Measurements from ENCODE around the gene USP53.
"Not testable (repeated sequence)": the region's sequence is repeated elsewhere in the genome, so short reads cannot be mapped to it uniquely, and the experiment has no call there.

The USP53 gene

DNA sequence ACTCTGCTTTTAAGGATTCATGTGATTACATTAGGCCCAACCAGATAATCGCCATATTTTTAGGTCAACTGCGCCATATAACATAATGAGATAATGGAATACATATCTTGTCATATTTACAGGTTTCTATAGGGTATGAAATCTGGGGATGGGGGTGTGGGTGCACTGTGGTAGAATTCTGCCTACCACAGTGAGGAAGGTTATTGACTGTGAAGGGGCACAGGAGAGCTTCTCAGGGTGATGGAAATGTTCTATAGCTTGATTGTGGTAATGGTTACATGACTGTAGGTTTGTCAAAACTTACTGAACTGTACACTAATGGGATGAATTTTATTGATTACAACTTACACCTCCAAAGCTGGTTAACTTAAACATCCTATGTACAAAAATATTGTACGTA is 15.9 kb downstream of the USP53 start:
- DNase-seq (ENCODE audit: low read depth in 2 of 2) = no peak

DNA sequence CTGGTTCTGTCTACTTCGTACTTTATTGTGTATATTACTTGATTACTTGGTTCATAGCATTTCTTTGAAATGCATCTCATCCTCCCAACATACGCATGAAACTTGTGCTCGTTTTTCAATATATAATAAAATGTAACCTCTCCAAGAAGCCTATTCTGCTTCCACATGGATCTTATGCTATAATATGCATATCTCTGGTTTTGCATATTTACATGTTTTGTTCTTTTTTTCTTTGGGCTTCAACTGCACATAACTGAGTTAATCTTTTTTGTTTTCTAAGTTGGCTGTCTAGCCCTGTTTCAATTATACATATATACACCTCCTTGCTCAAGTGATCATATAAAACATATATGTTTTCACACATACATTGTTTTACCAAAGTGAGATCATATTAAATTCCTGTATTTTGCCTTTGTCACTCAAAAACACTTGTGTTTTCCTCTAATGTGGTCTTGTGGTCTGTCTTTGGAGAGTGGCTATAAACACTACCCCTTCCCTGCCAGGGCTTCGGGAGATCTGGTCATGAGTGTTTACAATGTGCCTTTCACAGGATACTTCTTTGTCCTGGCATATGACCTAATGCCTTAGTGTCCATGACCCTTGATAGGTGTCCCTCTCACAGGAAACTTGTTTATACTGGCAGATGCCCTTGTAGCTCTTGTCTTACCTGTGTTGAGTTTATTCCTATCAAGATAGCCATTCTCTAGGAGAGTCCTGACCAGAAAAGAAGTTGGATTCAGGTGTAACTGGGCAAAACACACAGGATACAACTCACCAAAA is 17.6 kb downstream of the USP53 start:
- no peak for DNase-seq (ENCODE audit: low read depth in 2 of 2)

DNA sequence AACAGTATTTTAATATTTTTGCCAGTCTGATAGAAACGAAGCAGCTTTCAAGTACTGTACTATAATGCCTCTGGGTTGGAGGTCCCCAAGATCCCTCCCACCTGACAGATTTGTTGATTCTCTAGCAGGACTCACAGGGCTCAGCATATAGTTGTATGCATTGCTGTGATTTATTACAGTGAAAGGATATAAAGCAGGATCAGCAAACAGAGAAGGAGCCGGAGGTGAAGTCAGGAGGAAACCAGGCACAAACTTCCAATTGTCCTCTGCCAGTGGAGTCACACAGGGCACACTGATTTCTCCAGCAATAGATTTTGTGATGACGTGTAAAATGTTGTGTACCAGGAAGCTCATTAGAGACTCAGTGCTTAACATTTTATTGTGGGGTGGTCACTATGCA is 19.0 kb downstream of the USP53 start:
- DNase-seq (ENCODE audit: low read depth in 2 of 2) = no peak

DNA sequence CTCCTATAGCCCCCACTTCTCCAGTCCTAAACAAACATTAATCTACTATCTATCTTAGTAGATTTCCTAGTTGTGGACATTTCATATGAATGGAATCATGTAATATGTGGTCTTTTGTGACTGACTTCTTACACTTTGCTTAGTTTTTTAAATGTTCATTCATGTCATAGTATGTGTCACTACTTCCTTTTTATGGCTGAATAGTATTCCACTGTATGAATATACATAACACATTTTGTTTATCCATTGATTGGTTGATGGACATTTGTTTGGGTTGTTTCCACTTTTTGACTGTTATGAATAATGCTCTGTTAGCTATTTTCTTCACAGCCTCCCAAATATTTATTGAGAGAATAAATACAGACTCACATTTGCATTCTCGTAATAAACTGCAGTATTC is 19.8 kb downstream of the USP53 start:
- no peak for DNase-seq (ENCODE audit: low read depth in 2 of 2)

DNA sequence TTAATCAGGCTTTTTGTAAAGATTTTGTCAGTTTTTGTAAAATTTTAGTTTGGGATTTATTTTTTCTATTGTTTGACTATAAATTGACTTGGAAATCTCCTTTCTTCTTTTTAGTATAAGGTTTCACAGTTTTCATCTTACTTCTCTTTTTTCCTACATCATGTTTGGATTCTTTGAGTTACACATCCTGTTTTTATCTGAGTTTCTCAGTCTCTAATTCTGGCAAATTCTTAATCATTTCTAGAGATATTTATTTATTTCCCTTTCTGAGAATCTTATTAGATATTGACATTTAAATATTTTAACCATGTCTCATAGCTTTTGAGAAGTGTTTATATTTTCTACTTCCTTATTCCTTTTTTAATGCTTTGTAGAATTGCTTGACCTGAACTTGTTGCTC is 20.7 kb downstream of the USP53 start:
- no peak for DNase-seq (ENCODE audit: low read depth in 2 of 2)

DNA sequence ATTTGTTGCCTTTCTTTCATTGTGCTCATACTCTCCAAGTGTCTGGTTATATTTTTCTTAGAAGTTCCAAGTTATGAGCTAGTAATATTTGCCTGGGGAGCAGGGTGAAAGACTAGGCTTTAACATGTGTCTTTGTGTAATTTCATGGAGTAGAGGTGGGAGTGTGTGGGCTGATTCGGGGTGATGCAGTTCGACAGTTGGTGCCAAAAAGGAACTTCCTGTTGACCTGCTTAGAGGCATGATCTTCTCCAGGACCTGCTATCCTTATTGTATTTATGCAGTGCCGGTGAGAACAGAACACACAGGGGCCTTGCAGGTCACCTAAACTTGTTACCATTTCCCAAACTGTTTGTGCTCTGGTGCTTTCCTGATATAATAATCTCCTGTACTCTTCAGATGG is 21.2 kb downstream of the USP53 start:
- no peak for DNase-seq (ENCODE audit: low read depth in 2 of 2)

DNA sequence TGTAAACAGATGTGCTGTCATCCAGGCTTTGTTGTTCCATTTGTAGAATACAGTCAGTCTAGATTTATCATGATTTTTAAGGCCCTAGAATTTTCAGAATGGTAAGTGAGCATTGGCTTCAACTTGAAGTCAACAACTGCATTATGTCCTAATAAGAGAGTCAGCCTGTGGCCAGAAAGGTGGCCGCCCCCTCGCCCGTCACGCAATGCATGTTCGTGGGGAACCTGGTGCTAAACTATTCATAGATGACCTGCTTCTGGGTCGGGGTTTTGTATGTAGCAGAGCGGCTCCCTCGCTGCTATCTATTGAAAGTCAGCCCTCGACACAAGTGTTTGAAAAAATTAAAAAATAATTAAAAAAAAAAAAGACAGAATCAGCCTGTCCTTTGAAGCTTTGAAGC is 24.7 kb downstream of the USP53 start:
- no peak for DNase-seq (ENCODE audit: low read depth in 2 of 2)

DNA sequence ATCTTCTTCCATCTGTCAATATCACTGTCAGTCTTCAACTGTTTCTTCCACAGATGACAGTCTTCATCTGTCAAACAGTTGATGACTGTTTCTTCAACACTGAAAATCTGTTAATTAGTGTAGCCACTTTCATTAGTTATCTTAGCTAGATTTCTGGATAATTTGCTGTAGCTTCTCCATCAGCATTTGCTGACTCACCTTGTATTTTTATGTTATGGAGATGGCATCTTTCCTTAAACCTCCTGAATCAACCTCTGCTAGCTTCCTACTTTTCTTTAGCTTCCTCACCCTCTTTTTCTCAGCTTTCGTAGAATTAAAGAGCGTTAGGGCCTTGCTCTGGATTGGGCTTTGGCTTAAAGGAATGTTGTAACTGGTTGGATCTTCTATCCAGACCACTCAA is 25.1 kb downstream of the USP53 start:
- DNase-seq (ENCODE audit: low read depth in 2 of 2) = no peak

DNA sequence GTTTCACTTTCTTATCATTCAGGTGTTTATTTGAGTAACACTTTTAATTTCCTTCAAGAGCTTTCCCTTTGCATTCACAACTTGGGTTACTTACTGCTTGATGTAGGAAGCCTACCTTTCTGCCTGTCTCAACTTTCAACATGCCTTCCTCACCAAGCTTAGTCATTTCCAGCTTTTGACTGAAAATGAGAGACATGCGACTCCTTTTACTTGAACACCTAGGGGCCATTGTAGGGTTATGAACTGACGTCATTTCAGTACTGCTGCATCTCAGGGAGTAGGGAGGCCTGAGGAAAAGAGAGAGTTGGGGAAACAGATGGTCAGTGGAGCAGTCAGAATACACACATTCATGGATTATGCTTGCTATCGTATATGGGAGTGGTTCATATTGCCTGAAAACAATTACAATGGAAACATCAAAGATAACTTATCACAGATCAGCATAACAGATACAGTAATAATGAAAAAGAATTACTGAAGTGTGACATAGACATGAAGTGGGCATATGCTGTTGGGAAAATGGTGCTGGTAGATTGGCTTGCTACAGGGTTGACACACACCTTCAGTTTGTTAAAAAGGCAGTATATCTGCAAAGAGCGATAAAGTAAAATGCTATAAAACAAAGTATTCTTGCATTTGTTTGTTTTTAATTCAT is 25.7 kb downstream of the USP53 start:
- DNase-seq (ENCODE audit: low read depth in 2 of 2) = no peak

DNA sequence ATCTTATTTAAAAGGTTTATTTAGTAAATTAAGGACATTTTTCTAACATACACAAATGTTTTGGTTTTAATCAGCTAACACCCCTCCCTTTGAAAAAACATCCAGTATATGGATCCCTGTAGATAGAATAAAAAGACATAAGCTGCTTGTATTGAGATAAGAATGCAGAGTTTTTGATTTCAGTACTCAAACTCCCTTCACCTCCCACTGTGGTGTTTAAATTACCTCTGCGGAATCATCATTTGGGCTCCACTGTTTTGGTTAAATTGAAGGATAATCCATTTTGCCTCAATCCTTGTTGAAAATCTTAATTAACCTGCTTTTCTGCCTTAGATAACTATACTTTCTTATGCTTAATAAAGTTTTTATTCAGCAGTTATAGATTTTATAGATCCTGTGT is 27.6 kb downstream of the USP53 start:
- no peak for DNase-seq (ENCODE audit: low read depth in 2 of 2)

DNA sequence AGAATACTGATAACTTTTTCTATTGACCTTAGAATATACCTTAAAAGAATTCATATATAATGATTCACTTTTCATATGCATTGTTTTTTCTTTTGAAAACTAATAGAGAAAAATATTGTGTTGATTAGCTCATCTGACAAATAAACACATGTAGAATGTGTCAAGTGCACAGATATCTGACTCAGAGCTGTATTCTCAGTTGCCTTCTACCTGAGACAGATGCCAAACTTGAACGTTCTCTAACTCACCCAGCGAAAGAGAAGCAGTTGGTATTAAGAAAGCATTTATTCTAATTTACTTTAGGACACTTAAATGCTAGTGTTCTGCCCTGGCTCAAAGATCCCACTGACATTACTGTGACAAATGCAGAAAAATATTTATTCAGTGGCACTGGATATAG is 28.1 kb downstream of the USP53 start:
- no peak for DNase-seq (ENCODE audit: low read depth in 2 of 2)

DNA sequence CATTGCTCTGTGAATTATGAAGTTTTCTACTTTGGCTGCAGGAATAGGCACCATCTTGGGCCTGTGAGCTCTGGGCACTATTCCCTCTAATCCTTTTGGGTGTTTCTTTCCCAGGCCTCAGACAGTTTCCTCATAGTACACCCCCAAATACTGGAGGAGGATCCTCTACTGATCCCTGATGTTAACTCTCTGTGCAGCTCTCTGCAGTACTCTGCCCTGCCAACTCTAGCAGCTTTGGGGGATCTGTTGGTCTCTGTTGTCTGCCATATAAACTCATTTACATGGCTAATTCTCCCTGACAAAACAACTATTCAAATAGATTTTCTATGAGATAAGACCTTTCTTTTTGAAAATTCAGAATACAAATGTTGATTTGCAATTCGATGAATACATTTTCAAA is 29.9 kb downstream of the USP53 start:
- no peak for DNase-seq (ENCODE audit: low read depth in 2 of 2)

DNA sequence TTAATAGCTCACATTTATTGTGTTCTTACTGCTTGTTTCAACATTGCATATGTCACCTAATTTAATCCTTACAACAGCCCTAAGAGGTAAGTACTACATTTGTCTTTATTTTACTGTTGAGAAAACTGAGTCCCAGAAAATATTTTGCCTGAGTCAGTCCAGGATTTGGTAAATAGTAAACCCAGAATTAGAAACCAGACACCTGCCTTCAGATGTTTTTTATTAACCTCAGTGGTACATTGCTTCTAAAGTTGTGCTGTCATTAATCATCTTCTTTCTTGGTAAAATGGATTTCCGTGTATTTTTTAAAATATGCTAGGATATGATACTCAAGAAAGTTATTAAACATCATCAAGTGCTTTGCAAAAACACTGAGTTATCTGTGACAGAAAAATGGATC is 31.4 kb downstream of the USP53 start:
- DNase-seq (ENCODE audit: low read depth in 2 of 2) = no peak

DNA sequence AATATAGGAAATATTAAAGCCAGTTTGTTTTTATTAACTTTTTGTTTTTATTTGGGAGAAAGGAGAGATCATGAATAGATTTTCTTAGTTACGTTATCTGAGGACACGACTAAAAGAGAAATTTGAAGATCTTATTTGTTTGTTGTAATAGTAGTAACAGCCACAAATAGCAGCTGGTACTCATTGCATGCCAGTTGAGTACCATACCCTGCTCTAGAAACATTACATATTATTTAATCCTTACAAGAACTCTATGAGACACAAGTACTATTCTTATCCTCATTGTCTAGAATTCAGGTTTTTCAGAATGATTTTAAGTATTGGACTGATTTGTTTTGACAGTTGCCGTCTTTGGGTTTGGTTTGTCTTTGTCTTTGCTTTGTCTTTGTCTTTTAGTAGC is 31.8 kb downstream of the USP53 start:
- no peak for DNase-seq (ENCODE audit: low read depth in 2 of 2)

DNA sequence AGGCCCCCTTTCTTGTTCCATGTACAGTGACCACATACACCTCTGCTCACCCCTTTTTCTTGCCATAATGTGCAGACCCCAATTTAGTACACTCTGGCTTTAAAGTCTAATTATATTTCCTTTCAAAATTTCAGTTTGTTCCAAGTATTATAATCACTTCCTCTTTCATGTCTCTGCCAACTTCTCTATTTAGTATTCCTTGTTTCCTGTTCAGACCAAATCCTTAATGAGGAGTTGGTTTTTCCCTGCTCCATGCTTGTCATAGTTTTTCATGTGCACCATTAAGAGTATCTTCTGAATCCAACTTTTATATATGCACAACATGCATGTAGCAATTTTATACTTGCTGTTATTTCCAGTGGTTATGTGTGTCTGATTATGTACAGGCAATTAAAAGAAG is 32.3 kb downstream of the USP53 start:
- no peak for DNase-seq (ENCODE audit: low read depth in 2 of 2)

DNA sequence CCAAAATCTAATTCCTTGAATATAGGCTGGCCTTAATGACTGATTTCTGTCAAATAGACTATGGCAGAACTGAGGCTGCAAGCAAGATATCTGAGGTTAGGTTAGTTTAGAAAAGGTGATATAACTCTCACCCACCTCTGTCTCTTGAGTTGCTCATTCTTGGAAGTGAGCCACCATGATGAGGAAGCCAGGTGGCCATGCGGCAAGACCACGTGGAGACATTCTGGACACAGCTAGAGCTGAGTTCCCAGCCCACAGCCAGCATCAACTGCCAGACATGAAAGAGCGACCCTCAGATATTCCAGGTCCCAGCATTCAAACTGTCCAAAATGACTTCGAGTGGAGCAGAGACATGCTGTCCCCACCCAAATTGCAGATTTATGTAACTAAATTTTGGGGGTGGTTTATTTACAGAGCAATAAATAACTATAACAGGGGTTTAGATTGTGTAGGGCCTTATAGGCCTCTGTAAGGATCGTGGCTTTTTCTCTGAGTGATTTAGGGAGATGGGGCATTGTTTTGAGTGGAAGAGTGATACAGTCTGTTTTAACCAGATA is 33.7 kb downstream of the USP53 start:
- no peak for DNase-seq (ENCODE audit: low read depth in 2 of 2)

DNA sequence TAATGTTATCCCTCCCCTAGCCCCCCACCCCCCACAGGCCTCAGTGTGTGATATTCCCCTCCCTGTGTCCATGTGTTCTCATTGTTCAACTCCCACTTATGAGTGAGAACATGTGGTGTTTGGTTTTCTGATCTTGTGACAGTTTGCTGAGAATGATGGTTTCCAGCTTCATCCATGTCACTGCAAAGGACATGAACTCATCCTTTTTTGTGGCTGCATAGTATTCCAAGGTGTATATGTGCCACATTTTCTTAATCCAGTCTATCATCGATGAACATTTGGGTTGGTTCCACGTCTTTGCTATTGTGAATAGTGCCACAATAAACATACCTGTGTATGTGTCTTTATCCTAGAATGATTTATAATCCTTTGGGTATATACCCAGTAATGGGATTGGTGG is 38.5 kb downstream of the USP53 start:
- DNase-seq (ENCODE audit: low read depth in 2 of 2) = not testable (repeated sequence)

DNA sequence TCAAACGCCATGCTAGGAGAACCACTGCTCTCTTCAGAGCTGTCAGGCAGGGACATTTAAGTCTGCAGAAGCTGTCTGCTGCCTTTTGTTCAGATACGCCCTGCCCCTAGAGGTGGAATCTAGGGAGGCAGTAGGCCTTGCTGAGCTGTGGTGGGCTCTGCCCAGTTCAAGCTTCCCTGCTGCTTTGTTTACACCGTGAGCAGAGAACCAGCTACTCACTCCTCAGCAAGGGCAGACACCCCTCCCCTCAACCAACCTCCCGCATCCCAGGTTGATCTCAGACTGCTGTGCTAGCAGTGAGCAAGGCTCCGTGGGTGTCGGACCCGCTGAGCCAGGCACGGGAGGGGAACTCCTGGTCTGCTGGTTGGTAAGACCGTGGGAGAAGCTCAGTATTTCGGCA is 42.7 kb downstream of the USP53 start:
- DNase-seq (ENCODE audit: low read depth in 2 of 2) = not testable (repeated sequence)

DNA sequence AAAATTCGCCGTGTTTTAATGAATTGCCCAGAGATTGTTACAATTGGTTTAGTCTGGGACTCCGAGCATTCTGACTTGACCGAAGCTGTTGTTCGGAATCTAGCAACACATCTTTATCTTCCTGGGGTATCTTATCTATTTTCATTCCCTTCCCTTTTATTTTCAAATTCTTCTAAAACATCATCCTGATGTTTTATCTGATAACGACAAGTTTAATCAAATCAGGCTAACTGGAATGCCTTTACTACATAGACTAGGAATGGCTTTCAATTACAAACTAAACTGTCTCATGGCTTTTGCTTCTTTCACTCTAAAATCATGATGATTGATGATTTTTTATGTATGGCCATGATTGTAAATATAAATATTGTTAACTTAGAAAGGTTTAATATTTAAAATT is 48.0 kb downstream of the USP53 start:
- no peak for DNase-seq (ENCODE audit: low read depth in 2 of 2)

DNA sequence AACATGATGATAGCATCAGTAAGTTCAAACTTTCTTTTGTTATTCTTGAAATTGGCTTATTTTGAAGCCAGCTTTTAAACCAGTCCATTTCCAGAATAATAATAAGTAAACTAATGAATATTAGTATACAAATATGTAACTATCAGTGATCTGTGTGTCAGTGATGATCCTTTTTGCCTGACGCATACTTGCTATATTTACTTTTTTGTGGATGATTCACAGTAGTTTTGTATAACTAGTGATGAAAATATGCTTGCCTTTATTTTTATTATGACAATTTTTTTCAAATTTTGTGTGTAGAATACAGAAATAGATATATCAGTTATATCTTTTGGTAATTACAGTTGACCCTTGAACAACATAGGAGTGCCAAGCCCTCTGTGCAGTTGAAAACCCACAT is 49.5 kb downstream of the USP53 start:
- no peak for DNase-seq (ENCODE audit: low read depth in 2 of 2)

DNA sequence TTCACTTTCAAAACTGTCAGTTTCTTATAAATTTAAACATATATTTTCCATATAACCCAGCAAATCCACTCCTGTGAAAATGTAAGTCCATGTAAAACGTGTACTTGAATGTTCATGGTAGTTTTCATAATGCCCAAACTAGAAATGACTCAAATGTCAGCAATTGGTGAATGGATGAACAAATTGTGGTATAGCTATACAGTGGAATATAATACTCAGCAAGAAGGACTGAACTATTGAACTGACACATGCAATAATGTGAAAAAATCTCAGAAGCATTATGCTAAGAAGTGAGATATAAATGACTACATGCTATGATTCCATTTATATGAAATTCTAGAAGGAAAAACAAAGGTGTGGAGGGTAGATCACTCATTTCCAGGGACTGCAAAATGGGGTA is 52.2 kb downstream of the USP53 start:
- DNase-seq (ENCODE audit: low read depth in 2 of 2) = no peak

DNA sequence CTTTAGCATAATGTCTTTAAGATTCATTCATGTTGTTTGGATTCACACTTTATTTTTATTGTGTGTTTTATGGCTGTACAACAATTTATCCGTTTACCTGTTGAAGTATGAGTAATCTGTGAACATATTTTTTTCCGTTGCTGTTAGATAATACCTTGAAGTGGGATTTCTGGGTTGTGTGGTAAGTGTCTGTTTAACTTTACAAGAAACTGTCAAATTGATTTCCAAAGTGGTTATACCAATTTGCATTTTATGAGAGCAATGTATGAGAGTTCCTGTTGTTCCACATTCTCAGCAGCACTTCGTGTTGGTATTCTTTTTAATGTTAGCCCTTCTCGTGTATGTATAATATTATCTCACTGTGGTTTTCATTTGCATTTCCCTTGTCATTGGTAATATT is 53.6 kb downstream of the USP53 start:
- DNase-seq (ENCODE audit: low read depth in 2 of 2) = no peak

DNA sequence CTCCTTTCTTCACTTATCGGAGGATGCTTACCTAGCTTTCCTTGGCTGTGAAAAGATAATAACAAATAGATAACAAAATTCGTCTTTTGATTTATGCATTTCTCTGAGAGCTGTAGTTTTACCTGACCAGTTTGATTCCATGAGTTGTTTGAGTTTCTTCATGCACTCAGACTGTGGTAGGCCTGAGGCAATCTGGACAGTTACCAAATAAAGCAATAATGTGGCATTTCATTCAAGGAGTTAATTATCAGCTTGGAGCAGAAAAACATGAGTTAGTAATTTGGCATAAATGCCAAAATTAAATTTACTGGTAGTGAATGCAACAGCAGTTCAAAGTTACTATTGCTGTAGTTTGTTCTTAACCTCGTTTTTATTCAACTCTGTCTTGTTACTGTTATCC is 56.0 kb downstream of the USP53 start:
- DNase-seq (ENCODE audit: low read depth in 2 of 2) = no peak

Data from stimulated activated CD4-positive, alpha-beta T cell treated with anti-CD3 and anti-CD28 coated beads, Interleukin-1b, Interleukin-23, amount 100 ng/mL, for 1 hour (primary cell).